Ascending aorta (tissue), 2 donors: Measurements from ENCODE around the gene PYDC1. TPM values are rescaled to one million over a fixed set of nuclear protein-coding genes. Genes with fewer than 3 reads are reported as not detected.
A peak's percentile ranks its signal among the peaks of the same experiment; 100 is the strongest.
"Not testable (repeated sequence)": the region's sequence is repeated elsewhere in the genome, so short reads cannot be mapped to it uniquely, and the experiment has no call there.

Experiments used
- DNase-seq, 2 donors: peaks; one replicate each; pipeline ENCODE4 v3.0.0-alpha.2; 2019; ENCODE audit warnings: low spot score in 2 of 2
- H3K27ac ChIP-seq, 2 donors: fragments of 200-600 bp; sonication (generic); one replicate each; pipeline ENCODE4 v1.5.1; 2016 to 2017; ENCODE audit warnings: mild to moderate bottlenecking in 1 of 2
- H3K27me3 ChIP-seq: fragments of 200-600 bp; sonication (generic); one replicate; pipeline ENCODE4 v1.5.1; 2017
- H3K36me3 ChIP-seq, 2 donors: fragments of 200-600 bp; sonication (generic); one replicate each; pipeline ENCODE4 v1.5.1; 2016
- H3K4me1 ChIP-seq, 2 donors: fragments of 200-600 bp; sonication (generic); one replicate each; pipeline ENCODE4 v1.5.1; 2016 to 2017; ENCODE audit warnings: mild to moderate bottlenecking in 1 of 2
- H3K4me3 ChIP-seq, 2 donors: fragments of 200-600 bp; sonication (generic); one replicate each; pipeline ENCODE4 v1.5.1; 2016 to 2017; ENCODE audit warnings: mild to moderate bottlenecking in 1 of 2
- H3K9me3 ChIP-seq, 2 donors: fragments of 200-600 bp; sonication (generic); one replicate each; pipeline ENCODE4 v1.5.1; 2016
- intact Hi-C: fragments of 100-400 bp; cut with DNase I; formaldehyde crosslinking; loops from one replicate; pipeline ENCODE4 v1.15.1; 2023
- total RNA-seq: library from RNA; depleted of rRNA; stranded (reverse); fragments of >200 nt; gene quantifications from one replicate; pipeline ENCODE4 v1.1.0, GENCODE V29; 2016
- TF ChIP-seq, protein P1 (sequence below), 3 experiments: fragments of 200-600 bp in 2 of 3; fragments of 450-650 bp in 1 of 3; sonication (generic) in 2 of 3; IDR thresholded peaks; one replicate each; pipeline ENCODE4 v1.5.1; 2016 to 2019; ENCODE audit warnings: antibody characterized with exemption in 3 of 3, mild to moderate bottlenecking in 1 of 3, moderate library complexity in 1 of 3

The PYDC1 gene
- total RNA-seq, 1 donor from 2014 or later, result not detected

DNA sequence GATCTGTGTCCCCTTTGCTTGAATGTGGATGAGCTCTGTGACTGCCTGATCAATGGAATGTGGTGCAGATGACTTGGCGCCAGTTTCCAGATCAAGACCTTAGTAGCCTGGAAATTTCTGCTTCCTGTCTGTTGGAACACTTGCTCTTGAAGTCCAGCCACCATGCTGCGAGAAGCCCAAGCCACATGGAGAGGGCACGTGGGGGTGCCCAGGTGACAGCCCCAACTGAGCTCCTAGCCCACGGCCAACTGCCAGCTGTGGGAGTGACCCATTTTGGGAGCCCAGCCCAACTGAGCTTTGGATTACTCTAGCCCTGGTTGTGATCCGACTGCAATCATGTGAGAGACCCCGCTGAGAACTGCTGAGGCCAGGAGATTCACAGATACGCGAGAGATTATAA is 39.5 kb upstream of the PYDC1 start:
- intact Hi-C loops, result no loop called here
- no peaks in the 10 kb centered on the region for H3K27me3 ChIP-seq
- H3K4me3 ChIP-seq, result no peak overlapping the region
- no peak for DNase-seq
- H3K4me1 ChIP-seq, result no peaks in the 10 kb centered on the region
- H3K9me3 ChIP-seq, result no peaks in the 10 kb centered on the region
- TF ChIP-seq, protein P1, sequence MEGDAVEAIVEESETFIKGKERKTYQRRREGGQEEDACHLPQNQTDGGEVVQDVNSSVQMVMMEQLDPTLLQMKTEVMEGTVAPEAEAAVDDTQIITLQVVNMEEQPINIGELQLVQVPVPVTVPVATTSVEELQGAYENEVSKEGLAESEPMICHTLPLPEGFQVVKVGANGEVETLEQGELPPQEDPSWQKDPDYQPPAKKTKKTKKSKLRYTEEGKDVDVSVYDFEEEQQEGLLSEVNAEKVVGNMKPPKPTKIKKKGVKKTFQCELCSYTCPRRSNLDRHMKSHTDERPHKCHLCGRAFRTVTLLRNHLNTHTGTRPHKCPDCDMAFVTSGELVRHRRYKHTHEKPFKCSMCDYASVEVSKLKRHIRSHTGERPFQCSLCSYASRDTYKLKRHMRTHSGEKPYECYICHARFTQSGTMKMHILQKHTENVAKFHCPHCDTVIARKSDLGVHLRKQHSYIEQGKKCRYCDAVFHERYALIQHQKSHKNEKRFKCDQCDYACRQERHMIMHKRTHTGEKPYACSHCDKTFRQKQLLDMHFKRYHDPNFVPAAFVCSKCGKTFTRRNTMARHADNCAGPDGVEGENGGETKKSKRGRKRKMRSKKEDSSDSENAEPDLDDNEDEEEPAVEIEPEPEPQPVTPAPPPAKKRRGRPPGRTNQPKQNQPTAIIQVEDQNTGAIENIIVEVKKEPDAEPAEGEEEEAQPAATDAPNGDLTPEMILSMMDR (IDR thresholded peaks at IDR 0.05), result no peak
- H3K36me3 ChIP-seq, result no peaks in the 10 kb centered on the region
- H3K27ac ChIP-seq, result no peak overlapping the region

DNA sequence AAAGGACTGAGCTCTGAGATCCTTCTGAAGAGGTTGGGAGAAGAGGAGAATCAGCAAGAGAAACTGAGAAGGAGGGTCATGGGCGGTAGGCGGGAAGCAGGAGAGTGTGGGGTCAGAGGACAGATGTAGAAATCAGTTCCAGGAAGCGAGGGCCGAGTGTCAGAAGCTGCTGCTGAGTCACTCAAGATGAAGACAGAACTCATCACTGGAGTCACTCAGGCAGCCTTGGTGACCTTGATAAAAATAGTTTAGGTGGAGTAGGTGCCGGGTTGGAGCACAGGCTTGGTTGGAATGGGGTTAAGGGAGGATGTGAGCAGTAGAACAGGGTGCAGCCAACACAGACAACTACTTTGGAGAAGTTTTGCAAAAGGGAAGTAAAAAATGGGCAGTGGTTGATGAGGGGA is 36.7 kb upstream of the PYDC1 start:
- Histone ChIP-seq H3K4me1 (no peaks in the 10 kb centered on the region), H3K4me3 (no peak overlapping the region), H3K36me3 (no peaks in the 10 kb centered on the region), H3K27me3 (no peaks in the 10 kb centered on the region), H3K27ac (no peak overlapping the region), H3K9me3 (no peaks in the 10 kb centered on the region)
- TF ChIP-seq, protein P1 (IDR thresholded peaks at IDR 0.05), result no peak
- intact Hi-C loops, result no loop called here
- DNase-seq, result peak; percentile 16 to 71

DNA sequence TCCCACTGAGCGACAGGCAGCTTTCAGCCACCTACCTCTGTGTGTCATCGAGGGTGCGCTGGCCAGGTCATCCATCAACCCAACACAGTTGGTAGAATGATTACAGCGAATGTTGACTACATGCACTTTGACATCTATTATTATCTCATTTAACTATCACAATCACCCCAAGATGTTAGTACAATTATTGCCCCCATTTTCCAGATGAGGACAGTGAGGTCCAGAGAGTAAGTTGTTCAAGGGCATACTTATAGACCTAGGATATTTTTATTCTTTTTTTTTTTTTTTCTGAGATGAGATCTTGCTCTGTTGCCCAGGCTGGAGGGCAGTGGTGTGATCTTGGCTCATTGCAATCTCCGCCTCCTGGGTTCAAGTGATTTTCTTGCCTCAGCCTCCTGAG is 34.5 kb upstream of the PYDC1 start:
- no peak overlapping the region for H3K27ac ChIP-seq
- H3K4me3 ChIP-seq, result no peak overlapping the region
- H3K27me3 ChIP-seq, result no peaks in the 10 kb centered on the region
- intact Hi-C loops, result no loop called here
- DNase-seq, result no peak
- TF ChIP-seq, protein P1 (IDR thresholded peaks at IDR 0.05), result no peak
- no peaks in the 10 kb centered on the region for H3K4me1 ChIP-seq
- no peaks in the 10 kb centered on the region for H3K9me3 ChIP-seq
- H3K36me3 ChIP-seq, result no peaks in the 10 kb centered on the region

DNA sequence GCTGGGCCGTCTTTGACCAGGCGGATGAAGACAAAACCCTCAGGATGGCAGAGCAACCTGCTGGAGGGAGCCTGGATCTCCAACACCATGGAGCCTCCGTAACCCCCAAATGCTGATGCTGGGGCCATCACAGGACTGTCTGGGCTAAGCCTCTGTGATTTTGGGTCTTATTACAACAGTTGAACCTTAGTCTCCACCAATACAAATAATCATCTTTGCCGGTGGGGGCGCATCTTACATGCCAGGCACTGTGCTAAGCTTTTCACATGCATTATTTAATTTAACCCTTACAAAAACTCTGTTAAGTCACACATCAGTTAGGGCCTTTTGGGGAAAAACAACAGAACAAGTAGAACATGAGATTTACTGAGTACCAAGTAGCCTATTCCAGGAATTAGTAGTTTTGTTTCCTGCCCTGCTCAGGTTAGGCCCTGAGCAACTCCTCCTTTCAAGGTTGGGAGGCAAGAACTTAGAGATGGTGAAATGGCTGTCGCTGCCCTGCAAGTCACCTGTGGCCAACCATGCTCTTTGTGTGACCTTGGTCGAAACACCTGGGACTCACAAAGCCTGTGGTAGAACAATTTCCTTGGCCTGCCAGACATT is 33.9 kb upstream of the PYDC1 start:
- Histone ChIP-seq H3K27me3 (no peaks in the 10 kb centered on the region), H3K4me3 (no peak overlapping the region), H3K36me3 (no peaks in the 10 kb centered on the region), H3K27ac (no peak overlapping the region), H3K9me3 (no peaks in the 10 kb centered on the region), H3K4me1 (no peaks in the 10 kb centered on the region)
- DNase-seq, result no peak
- intact Hi-C loops, result no loop called here
- TF ChIP-seq, protein P1 (IDR thresholded peaks at IDR 0.05), result no peak

DNA sequence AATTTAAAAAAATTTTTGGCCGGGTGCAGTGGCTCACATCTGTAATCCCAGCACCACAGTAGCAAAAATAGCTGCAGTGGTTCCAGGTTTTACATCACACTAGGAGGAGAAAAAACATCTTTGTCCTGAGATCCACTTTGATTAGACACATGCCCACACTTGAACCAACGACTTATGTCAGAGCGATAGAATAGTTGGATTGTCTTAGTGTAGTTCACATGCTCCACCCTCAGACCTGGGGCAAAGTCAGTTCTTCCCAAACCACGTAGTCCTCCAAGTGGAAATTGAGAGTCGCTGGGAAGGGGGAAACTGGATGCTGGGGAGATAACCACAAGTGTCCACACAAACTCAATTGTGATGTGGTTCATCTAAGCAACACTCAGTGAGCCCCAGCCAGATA is 31.4 kb upstream of the PYDC1 start:
- Histone ChIP-seq H3K36me3 (no peaks in the 10 kb centered on the region), H3K9me3 (no peaks in the 10 kb centered on the region), H3K4me3 (no peak overlapping the region), H3K27me3 (no peaks in the 10 kb centered on the region), H3K4me1 (no peaks in the 10 kb centered on the region), H3K27ac (no peak overlapping the region)
- TF ChIP-seq, protein P1 (IDR thresholded peaks at IDR 0.05), result no peak
- DNase-seq, result no peak
- intact Hi-C loops, result no loop called here

DNA sequence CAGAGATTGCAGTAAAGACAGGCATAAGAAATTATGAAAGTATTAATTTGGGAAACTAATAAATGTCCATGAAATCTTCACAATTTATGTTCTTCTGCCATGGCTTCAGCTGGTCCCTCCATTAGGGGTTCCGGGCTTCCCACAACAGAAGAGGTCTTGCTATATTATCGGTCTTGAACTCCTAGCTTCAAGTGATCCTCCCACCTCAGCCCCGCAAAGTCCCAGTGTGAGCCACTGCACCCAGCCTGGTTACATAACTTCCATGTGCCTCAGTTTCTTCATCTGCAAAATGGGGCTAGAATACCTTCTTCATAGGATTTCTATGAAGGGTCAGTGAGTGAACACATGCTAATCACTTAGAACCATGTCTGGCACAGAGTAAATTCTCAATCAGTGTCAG is 29.4 kb upstream of the PYDC1 start:
- Histone ChIP-seq H3K4me3 (no peak overlapping the region), H3K36me3 (no peaks in the 10 kb centered on the region), H3K9me3 (no peaks in the 10 kb centered on the region), H3K27me3 (no peaks in the 10 kb centered on the region), H3K27ac (no peak overlapping the region), H3K4me1 (no peaks in the 10 kb centered on the region)
- intact Hi-C loops, result no loop called here
- no peak for DNase-seq
- TF ChIP-seq, protein P1 (IDR thresholded peaks at IDR 0.05), result no peak

DNA sequence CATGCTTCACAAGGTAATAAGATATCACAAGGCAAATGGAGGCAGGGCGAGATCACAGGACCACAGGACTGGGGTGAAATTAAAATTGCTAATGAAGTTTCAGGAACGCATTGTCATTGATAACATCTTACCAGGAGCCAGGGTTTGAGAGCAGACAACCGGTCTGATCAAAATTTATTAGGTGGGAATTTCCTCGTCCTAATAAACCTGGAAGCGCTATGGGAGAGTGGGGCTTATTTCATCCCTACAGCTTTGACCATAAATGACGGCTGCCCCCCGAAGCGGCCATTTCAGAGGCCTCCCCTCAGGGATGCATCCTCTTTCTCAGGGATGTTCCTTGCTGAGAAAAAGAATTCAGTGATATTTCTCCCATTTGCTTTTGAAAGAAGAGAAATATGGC is 28.7 kb upstream of the PYDC1 start:
- intact Hi-C loops, result not testable (repeated sequence)

More for the DNA sequence above, 28.7 kb upstream of the PYDC1 start:
- not testable (repeated sequence) for H3K9me3 ChIP-seq, H3K4me1 ChIP-seq, H3K27me3 ChIP-seq, DNase-seq, H3K4me3 ChIP-seq, H3K27ac ChIP-seq, H3K36me3 ChIP-seq
